Mononuclear cell (primary cell): ENCODE measurements around the gene ZNF407. TPM values are rescaled to one million over a fixed set of nuclear protein-coding genes. Genes with fewer than 3 reads are reported as not detected.

ENCODE experiments used
- H3K27me3 ChIP-seq: 2 replicates; pipeline ENCODE4 v1.6.0; 2011; ENCODE audit warnings: low read length, control low read depth; ENCODE audit not compliant: insufficient read depth
- H3K4me1 ChIP-seq: 2 replicates; pipeline ENCODE4 v1.5.1; 2011; ENCODE audit warnings: mild to moderate bottlenecking, low read length, control low read depth; ENCODE audit not compliant: insufficient read depth
- H3K4me3 ChIP-seq: 2 replicates; pipeline ENCODE4 v1.5.1; 2011; ENCODE audit warnings: mild to moderate bottlenecking, low read length, moderate library complexity
- H3K9me3 ChIP-seq: 2 replicates; pipeline ENCODE4 v1.5.1; 2011; ENCODE audit warnings: low read depth, mild to moderate bottlenecking, control low read depth, low read length
- total RNA-seq: library from RNA; depleted of rRNA; stranded (reverse); fragments of >200 nt; gene quantifications from one replicate; pipeline ENCODE4 v1.2.3, GENCODE V29; 2012

The ZNF407 gene
- total RNA-seq, 1 donor, result 32.0 TPM

DNA sequence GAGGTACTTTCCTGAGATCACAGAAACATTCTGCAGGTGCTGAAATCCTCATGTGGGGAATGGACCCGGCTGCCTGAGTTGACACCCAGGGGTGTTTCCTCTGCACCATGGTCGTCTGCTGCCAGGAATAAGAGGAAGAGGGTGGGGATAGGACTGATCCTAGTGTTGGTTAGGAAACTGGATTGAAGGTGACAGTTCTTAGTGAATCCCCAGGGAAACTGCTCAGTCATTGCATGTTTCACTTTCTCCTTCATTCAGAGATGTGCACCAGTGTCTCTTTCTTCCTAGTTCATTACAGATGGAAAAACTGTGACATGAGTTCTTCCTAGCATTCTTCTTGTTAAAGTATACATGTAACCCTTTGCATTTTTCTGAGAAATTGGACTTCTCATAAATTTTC lies 317.0 kb downstream of the ZNF407 start:
- H3K9me3 ChIP-seq, result no peaks in the 10 kb centered on the region
- H3K27me3 ChIP-seq, result no peaks in the 10 kb centered on the region
- H3K4me1 ChIP-seq, result no peaks in the 10 kb centered on the region
- H3K4me3 ChIP-seq, result no peak overlapping the region

DNA sequence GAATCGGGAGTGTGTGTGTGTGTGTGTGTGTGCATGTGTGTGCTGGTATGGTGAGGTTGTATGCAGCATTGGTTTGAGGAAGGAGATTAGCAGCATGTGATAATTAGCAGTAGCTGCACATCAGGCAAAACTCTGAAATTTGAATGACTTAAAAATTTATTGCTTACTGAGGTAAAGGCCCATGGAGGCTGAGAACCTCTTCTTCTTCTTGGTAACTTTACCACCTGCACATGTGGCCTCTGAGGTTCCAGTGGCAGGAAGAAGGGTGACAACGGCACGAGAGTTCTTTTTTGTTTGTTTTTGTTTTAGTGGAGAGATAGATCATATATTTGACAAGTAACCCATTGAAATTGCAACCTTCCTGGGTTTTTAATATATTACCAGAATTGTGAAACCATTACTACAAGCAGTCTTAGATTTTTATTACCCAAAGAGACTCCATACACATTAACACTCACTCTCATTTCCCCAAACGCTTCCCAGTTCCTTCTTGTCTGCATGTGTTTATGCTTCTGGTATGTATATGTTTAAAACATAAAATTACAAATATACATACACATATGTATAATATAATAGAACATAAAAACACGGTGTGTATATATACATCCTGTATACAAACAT lies 319.2 kb downstream of the ZNF407 start:
- Histone ChIP-seq H3K4me3 (no peak overlapping the region), H3K4me1 (no peaks in the 10 kb centered on the region), H3K9me3 (no peaks in the 10 kb centered on the region), H3K27me3 (no peaks in the 10 kb centered on the region)

DNA sequence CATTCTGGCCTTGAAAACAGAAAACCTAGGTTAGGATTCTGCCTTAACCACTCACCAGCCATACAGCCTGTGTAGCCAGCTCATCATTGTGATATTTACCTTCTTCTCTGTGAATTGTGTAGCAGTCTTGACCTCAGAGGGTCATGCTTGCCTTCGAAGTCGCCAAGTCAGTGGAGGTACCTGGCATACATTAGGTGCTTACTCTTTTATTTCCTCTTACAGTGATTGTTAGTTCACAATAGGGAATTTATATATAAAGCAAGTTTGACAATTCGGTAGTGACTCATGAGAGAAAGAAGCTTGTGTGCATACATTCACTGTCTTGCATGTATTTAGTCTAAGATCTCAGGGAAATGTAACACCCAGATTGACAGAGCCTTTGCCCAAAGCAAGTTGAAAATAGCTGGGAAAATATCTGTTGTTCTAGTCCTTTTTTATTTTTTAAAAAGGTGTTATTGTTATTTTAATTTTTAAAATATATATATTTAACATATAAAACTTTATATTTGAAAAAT lies 320.7 kb downstream of the ZNF407 start:
- Histone ChIP-seq H3K4me3 (no peak overlapping the region), H3K9me3 (no peaks in the 10 kb centered on the region), H3K27me3 (no peaks in the 10 kb centered on the region), H3K4me1 (no peaks in the 10 kb centered on the region)

DNA sequence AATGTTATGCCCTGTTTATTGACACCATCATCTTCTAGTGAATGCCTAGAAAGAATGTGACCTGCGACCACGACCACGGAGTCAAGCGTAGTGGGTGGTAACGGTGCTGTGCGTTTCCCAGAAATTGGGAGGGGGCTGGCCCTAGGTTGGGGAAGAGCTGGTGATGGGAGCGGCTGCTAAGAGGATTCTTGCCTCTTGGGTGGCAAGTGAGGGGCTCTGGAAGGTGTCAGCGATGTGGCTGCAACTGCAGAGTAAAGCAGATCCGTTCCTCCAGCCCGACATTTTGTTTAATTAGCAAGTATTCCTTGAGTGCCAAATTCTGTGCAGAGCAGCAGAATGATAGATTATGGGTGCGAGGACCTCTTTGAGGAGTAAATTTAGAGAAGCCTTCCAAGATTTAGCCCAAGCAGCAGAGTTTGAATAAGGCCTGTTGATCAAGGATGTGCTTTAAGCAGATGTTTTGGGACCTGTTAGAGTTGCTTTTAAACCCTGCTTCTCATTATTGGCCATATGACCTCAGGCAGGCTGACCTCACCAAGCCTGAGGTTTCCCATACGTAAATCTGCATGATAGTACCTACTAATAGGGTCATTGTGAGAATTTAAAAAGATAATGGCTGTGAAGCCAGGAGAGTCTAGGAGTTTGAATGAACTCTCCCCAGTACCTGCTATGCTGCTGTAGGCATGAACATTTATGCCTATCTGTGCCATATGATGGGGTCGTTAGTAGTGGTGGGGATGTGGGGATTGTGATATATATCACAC lies 323.6 kb downstream of the ZNF407 start:
- Histone ChIP-seq H3K9me3 (no peaks in the 10 kb centered on the region), H3K4me3 (no peak overlapping the region), H3K27me3 (no peaks in the 10 kb centered on the region)

DNA sequence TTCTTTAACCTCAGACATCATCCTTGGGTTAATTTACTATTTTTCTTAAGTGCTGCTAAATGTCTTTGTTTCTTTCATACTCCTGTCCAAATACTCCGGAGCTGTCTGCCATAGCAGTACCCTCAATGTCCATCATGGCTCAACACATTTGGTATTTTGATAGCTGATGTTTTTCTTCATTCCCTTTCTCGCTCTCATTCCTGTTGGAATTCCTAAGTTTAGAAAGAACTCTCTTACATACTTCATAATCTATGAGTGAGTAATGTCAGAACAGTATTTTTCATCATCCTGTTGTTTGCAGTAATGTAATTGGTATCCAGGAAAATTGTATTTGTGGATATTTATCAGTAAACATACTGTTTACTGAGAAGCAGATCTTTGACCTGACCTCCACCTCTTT lies 328.4 kb downstream of the ZNF407 start:
- Histone ChIP-seq H3K4me1 (no peaks in the 10 kb centered on the region), H3K9me3 (no peaks in the 10 kb centered on the region), H3K4me3 (no peak overlapping the region), H3K27me3 (no peaks in the 10 kb centered on the region)

More for the DNA sequence above, 323.6 kb downstream of the ZNF407 start:
- H3K4me1 ChIP-seq, result no peaks in the 10 kb centered on the region

DNA sequence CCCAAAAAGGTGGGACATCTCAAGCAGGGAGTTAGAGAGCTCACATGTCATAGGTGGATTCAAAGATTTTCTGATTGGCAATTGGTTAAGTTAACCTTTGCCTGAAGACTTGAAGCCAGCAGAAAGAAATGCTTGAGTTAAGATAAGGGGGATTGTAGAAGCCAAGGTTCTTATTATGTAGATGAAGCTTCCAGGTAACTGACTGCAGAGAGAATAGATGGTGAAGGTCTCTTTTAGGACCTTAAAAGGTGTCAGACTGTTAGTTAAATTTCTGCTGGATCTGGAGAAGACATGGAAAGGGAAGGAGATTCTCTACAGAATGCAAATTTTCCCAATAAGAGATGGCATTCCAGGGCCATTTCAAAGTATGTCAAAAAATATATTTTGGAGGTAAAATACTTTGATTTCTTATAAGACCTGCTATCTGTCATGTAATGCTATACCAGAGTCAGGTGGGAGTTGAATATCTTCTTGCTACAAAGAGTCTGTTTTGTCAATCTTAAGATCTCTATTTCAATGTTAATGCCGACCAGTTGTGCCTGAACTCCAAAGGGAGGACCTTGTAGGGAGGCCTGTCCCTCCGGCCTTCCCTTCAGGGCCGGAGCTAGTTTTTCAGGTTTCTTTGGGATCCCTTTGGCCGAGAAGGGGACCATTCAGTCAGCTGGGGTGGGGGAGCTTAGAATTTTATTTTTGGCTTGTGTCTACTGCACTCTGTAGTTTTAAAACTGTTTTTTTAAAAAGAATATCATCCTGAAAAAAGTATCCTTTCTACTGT lies 330.7 kb downstream of the ZNF407 start:
- H3K27me3 ChIP-seq, result no peaks in the 10 kb centered on the region
- H3K9me3 ChIP-seq, result no peaks in the 10 kb centered on the region
- H3K4me3 ChIP-seq, result no peak overlapping the region
- no peaks in the 10 kb centered on the region for H3K4me1 ChIP-seq

DNA sequence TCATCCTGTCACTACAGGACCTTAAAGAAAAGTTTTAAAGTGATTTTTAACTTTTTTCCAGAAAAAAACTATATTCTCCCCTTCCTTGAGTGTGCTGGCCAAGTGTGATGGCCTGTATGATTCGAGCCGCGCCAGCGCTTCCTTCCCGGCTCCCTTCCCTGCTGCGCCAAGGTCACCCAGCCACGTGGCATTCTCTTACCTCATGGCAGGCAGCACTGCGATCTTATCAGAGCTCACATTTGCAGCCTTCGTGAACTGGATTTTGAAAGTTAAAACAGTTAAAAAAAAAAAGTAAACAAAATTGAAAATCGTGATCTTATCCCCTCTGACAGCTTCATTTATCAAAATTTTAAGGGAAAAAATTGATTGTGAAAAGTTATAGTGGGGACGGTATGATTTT lies 331.4 kb downstream of the ZNF407 start:
- Histone ChIP-seq H3K4me3 (no peak overlapping the region), H3K4me1 (no peaks in the 10 kb centered on the region), H3K9me3 (no peaks in the 10 kb centered on the region), H3K27me3 (no peaks in the 10 kb centered on the region)

DNA sequence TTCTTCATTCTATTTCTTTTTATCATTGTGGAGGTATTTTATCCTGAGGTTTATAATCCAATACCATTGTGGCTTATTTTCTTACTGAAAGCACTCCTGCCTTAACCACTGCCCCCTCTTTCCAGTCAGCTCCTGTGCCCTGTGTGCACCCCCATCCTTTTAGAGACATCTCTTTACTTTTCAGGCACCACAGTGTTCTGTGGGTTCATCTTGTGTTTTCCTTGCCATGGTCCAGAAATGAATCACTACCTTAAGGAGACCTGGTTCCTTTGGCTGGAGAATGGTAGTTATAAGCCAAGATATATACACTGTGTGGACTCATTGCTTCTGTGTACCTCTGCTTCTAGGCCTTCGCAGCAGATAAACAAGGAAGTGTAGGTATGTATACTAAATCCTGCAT lies 332.9 kb downstream of the ZNF407 start:
- no peak overlapping the region for H3K4me3 ChIP-seq
- no peaks in the 10 kb centered on the region for H3K27me3 ChIP-seq
- no peaks in the 10 kb centered on the region for H3K9me3 ChIP-seq
- no peaks in the 10 kb centered on the region for H3K4me1 ChIP-seq

DNA sequence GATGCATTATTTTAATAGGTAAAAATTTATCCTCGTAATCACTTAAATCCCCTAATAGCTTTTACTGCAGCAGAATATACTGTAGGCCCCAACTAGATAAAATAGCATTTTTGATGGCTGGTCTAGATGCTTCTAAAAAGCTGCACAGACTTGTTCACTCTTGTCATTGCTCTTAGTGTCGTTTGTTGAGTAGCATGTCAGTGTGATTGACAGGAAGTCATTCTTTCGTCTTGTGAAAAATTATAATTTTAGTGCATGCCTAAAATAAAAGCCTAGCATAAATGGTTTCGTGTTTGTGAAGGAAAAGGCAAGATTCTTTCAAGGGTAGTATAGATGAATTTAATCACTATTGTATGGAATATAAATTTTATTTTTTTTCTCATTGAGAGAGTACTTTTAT lies 336.3 kb downstream of the ZNF407 start:
- Histone ChIP-seq H3K9me3 (no peaks in the 10 kb centered on the region), H3K4me1 (no peaks in the 10 kb centered on the region), H3K27me3 (no peaks in the 10 kb centered on the region), H3K4me3 (no peak overlapping the region)

DNA sequence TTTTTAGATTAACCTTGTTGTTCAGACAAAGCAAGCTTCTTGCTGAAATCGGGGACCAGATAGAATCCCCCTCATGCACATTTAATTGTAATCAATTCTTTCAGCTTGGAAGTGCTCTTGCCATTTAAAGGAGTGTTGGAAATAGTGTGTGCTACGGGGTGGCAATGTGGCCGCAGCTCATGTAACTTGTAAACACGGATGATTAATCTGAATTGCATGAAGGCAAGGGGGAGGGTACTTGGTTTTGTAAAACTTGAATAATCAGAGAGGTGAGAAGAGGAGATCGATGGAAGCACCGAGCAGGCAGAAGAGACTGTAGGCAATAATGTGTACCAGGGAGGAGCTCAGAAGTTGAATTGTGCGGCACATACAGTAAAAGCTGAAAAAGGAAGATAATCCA lies 337.8 kb downstream of the ZNF407 start:
- Histone ChIP-seq H3K9me3 (no peaks in the 10 kb centered on the region), H3K4me1 (no peaks in the 10 kb centered on the region), H3K4me3 (no peak overlapping the region), H3K27me3 (no peaks in the 10 kb centered on the region)

DNA sequence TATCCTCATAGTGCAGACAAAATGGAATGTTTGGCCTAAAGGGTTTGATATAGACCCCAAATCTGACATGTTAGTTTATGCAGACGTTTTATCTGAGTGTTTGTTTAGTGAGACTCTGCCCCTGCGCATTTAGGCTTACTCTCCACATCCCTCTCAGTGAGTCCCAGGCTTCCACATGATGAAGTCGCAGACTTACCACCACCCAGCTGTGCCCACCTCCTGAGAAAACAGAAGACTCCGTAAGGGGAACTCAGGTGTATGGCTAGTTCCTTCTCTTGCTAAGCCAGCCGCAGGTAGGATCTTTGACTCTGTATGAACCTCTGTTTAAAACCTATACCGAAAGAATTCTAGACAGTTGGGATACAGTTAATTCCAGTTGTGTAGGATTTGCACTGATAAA lies 338.7 kb downstream of the ZNF407 start:
- Histone ChIP-seq H3K4me3 (no peak overlapping the region), H3K9me3 (no peaks in the 10 kb centered on the region), H3K4me1 (no peaks in the 10 kb centered on the region), H3K27me3 (no peaks in the 10 kb centered on the region)

DNA sequence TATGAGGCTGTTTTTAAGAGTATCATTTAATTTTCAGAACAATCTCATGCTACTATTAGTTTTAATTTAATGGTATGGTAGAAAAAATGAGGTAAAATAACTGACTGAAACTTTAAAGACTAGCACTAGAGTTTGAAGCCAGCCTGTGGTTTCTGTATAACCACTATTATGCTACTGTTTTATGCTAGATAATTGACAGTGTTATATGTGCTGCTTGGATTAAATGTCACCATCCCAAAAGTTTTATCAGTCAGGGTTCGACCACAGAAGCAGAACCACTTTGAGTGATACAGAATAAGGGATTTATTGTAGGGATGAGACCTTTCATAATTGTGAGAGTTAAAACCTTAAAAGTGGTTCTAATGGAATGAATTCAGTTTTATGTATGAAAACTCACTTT lies 339.6 kb downstream of the ZNF407 start:
- Histone ChIP-seq H3K4me3 (no peak overlapping the region), H3K9me3 (no peaks in the 10 kb centered on the region), H3K27me3 (no peaks in the 10 kb centered on the region), H3K4me1 (peaks cover 2% of the 10 kb centered on the region)

DNA sequence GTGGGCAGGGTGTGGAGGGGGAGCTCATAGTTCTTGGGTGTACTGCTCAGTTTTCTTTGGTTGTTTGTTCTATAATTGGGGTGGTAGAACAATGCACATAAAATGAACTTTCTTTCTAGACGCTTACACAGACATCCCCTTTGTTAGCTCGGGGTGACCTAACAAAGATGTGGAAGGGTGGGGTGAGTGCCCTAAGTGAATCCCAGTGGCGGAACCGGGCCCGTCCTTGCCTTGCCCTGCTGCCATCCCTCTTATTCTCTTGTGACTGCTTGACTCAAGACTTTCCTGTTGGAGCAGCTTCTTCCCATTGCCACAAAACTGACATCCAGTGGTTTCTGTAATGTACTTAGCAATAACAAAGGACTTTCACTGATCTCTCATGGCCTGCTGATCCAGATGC lies 343.2 kb downstream of the ZNF407 start:
- Histone ChIP-seq H3K4me3 (no peak overlapping the region), H3K27me3 (no peaks in the 10 kb centered on the region), H3K4me1 (peaks cover 5% of the 10 kb centered on the region), H3K9me3 (no peaks in the 10 kb centered on the region)

DNA sequence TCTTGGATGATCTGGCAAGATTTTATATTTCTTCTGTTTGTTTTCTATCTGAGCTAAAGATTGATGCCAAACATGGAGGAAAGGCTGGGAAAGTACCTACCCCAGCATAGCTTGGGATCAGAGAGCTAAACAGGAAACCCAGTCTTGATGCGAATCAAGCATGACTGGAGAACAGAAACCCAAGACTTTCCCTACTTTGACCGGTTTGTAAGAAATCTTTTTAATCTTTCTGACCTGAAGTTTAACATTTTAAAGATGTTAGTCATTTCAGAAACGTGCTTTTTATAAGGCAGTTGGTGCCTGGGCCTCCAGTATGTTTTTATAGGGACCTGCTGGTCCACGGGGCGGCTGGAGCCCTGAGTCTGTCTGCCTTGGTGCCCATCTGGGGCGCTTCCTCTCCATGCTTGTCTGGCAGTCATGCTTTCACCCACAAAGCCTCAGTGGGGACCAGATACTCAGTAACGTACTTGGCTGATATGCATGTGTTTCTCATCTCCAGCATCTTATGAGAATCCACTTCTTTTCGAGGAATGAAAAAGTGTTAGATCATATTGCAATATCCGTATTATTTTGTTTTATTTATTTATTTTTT lies 344.7 kb downstream of the ZNF407 start:
- Histone ChIP-seq H3K27me3 (no peaks in the 10 kb centered on the region), H3K4me3 (no peak overlapping the region), H3K9me3 (no peaks in the 10 kb centered on the region), H3K4me1 (peaks cover 5% of the 10 kb centered on the region)

DNA sequence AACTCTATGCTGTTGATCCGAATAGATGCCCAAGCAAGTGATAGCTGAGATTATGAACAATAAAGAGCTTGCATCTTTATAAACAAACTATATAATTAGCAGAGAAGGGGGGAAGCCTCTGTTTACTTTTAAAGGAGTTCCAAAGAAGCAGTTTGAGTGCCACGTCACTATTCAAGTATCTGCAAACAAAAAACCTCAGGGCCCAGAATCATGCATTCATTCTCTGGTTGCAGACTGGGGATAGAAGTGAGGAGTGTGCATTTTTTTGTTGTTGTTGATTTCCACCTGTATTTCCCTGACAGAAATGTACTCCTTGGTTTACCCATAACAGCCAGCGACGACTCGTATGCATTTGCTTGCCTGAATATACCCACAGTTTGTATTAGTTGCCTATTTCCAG lies 347.0 kb downstream of the ZNF407 start:
- Histone ChIP-seq H3K9me3 (no peaks in the 10 kb centered on the region), H3K4me3 (no peak overlapping the region), H3K4me1 (peaks cover 7% of the 10 kb centered on the region), H3K27me3 (no peaks in the 10 kb centered on the region)
